Activated B cell treated with CpG ODN at 0.5 μM for 24 hours (primary cell): ENCODE measurements around the gene LRRC8C. TPM values are rescaled to one million over a fixed set of nuclear protein-coding genes. Genes with fewer than 3 reads are reported as not detected.
"Not testable (repeated sequence)": the region's sequence is repeated elsewhere in the genome, so short reads cannot be mapped to it uniquely, and the experiment has no call there.

ENCODE experiments used
- ATAC-seq: fragments of 200-7000 bp; cut with Tn5 transposase; one replicate; pipeline ENCODE4 v1.10.0; 2021; ENCODE audit warnings: low read depth, mild to moderate bottlenecking, moderate library complexity
- CTCF ChIA-PET: fragments of 350-600 bp; sonication (Branson Sonifier 250); formaldehyde crosslinking; loops from one replicate; lab custom pipeline; 2021; ENCODE audit warnings: antibody characterized with exemption; lab: Charles Lee
- POLR2A ChIA-PET: fragments of 350-600 bp; sonication (Branson Sonifier 250); formaldehyde crosslinking; loops from one replicate; lab custom pipeline; 2021; ENCODE audit warnings: antibody characterized with exemption; lab: Charles Lee
- DNase-seq: peaks from one replicate; pipeline ENCODE4 v3.0.0; 2022
- H3K27ac Mint-ChIP-seq: one replicate; pipeline ENCODE4 v1.8.0; 2020; ENCODE audit warnings: mixed read lengths
- H3K27me3 Mint-ChIP-seq: one replicate; pipeline ENCODE4 v1.8.0; 2021; ENCODE audit warnings: mixed read lengths
- H3K36me3 Mint-ChIP-seq: one replicate; pipeline ENCODE4 v1.8.0; 2021; ENCODE audit warnings: low read depth, mixed read lengths
- H3K4me1 Mint-ChIP-seq: one replicate; pipeline ENCODE4 v1.8.0; 2021; ENCODE audit warnings: mixed read lengths
- H3K4me3 Mint-ChIP-seq: one replicate; pipeline ENCODE4 v1.8.0; 2020; ENCODE audit warnings: mild to moderate bottlenecking, mixed read lengths
- H3K9me3 Mint-ChIP-seq: one replicate; pipeline ENCODE4 v1.8.0; 2020; ENCODE audit warnings: mixed read lengths
- intact Hi-C: fragments of 100-400 bp; cut with micrococcal nuclease; formaldehyde crosslinking; loops from one replicate; pipeline ENCODE4 v1.15.1; 2024
- total RNA-seq: library from RNA; stranded (reverse); gene quantifications from 2 replicates; pipeline ENCODE4 v1.2.3, GENCODE V29; 2022
- TF ChIP-seq, protein P1 (sequence below): fragments of 200-600 bp; IDR thresholded peaks from one replicate; pipeline ENCODE4 v1.8.0; 2022; ENCODE audit warnings: antibody characterized with exemption, mild to moderate bottlenecking

LRRC8C gene
- total RNA-seq, 1 donor from 2014 or later, result 8.4 TPM

DNA sequence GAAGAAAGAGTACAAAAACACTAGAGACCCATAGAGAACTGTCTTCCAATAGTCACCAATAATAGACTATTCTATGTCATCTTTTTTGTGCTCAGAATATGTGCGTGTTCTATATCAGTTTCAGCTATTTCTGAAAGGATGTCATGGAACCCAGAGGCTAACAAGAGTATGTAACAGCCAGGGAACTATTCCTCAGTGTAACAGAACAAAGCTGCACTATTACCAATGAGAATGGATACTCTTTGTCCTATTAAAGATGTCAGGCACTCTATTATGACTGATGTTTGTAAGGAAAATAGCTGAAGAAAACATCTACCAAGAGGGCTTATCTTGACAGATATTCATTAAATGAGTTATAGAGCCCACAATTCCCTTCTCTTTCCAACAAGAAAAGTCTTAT lies 8.6 kb upstream of the LRRC8C start:
- intact Hi-C loops, result no loop called here
- no peak overlapping the region for H3K4me3 Mint-ChIP-seq
- H3K36me3 Mint-ChIP-seq, result peaks cover 4% of the 10 kb centered on the region
- ChIA-PET POLR2A (no interaction called here), CTCF (interaction anchor here (0.7 to 3.3 kb wide), 2 partner anchors 71 to 138 kb away, joined by 3 to 13 read pairs; no protein-coding TSS in a partner anchor)
- H3K27ac Mint-ChIP-seq, result no peak overlapping the region
- TF ChIP-seq, protein P1, sequence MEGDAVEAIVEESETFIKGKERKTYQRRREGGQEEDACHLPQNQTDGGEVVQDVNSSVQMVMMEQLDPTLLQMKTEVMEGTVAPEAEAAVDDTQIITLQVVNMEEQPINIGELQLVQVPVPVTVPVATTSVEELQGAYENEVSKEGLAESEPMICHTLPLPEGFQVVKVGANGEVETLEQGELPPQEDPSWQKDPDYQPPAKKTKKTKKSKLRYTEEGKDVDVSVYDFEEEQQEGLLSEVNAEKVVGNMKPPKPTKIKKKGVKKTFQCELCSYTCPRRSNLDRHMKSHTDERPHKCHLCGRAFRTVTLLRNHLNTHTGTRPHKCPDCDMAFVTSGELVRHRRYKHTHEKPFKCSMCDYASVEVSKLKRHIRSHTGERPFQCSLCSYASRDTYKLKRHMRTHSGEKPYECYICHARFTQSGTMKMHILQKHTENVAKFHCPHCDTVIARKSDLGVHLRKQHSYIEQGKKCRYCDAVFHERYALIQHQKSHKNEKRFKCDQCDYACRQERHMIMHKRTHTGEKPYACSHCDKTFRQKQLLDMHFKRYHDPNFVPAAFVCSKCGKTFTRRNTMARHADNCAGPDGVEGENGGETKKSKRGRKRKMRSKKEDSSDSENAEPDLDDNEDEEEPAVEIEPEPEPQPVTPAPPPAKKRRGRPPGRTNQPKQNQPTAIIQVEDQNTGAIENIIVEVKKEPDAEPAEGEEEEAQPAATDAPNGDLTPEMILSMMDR, result no peak
- peaks cover 11% of the 10 kb centered on the region for H3K4me1 Mint-ChIP-seq
- no peaks in the 10 kb centered on the region for H3K27me3 Mint-ChIP-seq
- no peak for DNase-seq
- no peak for ATAC-seq
- no peaks in the 10 kb centered on the region for H3K9me3 Mint-ChIP-seq

DNA sequence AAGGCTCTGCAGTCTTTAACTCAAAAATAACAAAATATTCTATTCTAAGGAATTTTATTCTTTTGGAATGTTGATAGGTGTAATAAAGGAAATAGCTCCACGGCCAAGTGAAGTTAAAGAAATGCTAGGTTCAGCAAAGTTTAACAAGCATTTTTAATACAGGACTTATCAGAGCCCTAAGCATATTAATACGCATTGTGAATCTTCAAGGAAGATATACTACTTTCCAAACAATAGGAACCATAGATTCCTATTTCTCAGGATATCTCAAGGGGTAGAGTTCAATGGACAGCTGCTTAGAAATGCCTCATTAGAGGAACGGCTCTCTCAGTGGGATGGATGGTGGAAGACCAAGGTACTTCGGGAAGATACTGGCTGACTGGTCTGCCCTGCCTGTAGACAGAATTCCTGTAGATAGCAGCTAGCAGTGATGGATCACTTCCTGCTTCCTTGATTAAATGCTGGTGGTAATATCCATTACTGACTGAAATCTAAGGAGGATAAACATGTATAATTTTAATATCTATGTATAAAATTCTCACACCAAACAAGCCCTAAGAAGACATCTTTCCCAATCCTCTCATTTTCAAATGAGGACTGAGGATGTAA lies 8.1 kb upstream of the LRRC8C start:
- intact Hi-C loops, result no loop called here
- CTCF ChIA-PET, result interaction anchor here (3.3 kb wide), 1 partner anchor 138 kb away, joined by 13 read pairs; no protein-coding TSS in a partner anchor
- peaks cover 11% of the 10 kb centered on the region for H3K4me1 Mint-ChIP-seq

DNA sequence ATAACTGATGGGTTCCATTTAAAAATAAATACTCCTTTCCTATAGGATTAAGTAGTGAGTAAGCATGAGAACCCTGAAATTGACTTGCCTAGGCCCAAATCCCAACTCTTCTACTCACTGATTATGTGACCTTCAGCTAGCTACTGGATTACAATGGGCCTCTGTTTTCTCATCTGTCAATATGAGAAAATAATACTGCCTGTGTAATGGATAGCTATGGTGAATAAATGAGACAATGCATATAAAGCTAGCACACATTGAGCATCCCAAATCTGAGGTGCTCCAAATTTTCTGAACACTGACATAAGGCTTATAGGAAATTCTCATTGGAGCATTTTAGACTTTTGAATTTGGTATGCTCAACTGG lies 5.3 kb upstream of the LRRC8C start:
- DNase-seq (no peak), ATAC-seq (no peak)
- intact Hi-C loops, result loop anchor here (2.0 kb wide), 1 partner anchor 17 kb away; no protein-coding TSS in a partner anchor
- no peak overlapping the region for H3K4me3 Mint-ChIP-seq
- peaks cover 8% of the 10 kb centered on the region for H3K36me3 Mint-ChIP-seq
- H3K4me1 Mint-ChIP-seq, result peaks cover 26% of the 10 kb centered on the region
- H3K27ac Mint-ChIP-seq, result no peak overlapping the region
- ChIA-PET CTCF (interaction anchor here (2.0 to 11.5 kb wide), 2 partner anchors 13 to 137 kb away, joined by 6 to 193 read pairs; no protein-coding TSS in a partner anchor), POLR2A (interaction anchor here (0.7 to 1.2 kb wide), 2 partner anchors 138 to 194 kb away, joined by 3 read pairs; no protein-coding TSS in a partner anchor)
- H3K9me3 Mint-ChIP-seq, result no peaks in the 10 kb centered on the region
- H3K27me3 Mint-ChIP-seq, result no peaks in the 10 kb centered on the region
- TF ChIP-seq, protein P1, result no peak

More for the DNA sequence above, 8.1 kb upstream of the LRRC8C start:
- TF ChIP-seq, protein P1, result no peak
- no peak for ATAC-seq
- Mint-ChIP-seq H3K36me3 (peaks cover 4% of the 10 kb centered on the region), H3K9me3 (no peaks in the 10 kb centered on the region), H3K27me3 (no peaks in the 10 kb centered on the region), H3K4me3 (no peak overlapping the region), H3K27ac (no peak overlapping the region)
- no peak for DNase-seq
- POLR2A ChIA-PET, result no interaction called here

DNA sequence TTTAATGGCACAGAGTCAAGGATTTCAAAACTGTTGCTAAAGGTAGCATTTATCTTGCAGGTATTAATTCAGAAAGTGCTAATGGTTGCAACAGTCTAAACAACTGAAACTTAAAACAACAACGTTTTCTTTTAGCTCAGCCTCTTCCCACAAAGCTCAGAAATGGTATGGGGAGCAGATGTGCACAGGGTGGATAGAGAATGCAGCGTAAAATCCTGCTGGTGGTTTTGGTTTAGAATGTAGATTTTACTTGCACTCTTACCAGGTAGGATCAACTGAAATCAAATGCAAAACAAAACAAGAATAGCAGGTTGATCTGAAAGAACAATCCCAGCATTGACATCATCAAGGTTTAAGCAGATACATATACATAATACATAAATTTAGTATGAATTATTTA lies 3.8 kb upstream of the LRRC8C start:
- ATAC-seq, result no peak
- H3K27ac Mint-ChIP-seq, result no peak overlapping the region

DNA sequence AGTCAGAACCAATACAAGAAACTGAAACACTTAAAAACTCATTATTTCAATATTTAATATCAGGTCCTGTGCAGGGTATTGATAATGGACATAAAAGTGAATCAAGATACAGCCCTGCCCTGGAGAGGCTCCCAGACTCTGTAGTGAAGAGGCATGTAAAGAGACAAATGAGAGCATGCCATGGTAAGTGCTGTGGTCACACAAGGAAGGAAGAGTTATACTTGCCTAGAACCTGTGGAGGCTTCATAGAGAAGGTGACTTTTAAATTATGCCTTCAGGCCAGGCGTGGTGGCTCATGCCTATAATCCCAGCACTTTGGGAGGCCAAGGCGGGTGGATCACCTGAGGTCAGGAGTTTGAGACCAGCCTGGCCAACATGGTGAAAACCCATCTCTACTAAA lies 3.3 kb upstream of the LRRC8C start:
- H3K36me3 Mint-ChIP-seq, result peaks cover 10% of the 10 kb centered on the region
- CTCF ChIA-PET, result interaction anchor here (1.5 to 11.5 kb wide), 2 partner anchors 129 to 135 kb away, joined by 3 to 193 read pairs; no protein-coding TSS in a partner anchor
- H3K27ac Mint-ChIP-seq, H3K4me3 Mint-ChIP-seq, H3K27me3 Mint-ChIP-seq, ATAC-seq, DNase-seq, intact Hi-C loops, H3K9me3 Mint-ChIP-seq: not testable (repeated sequence)
- H3K4me1 Mint-ChIP-seq, result peaks cover 37% of the 10 kb centered on the region
- POLR2A ChIA-PET, result interaction anchor here (0.6 kb wide), 2 partner anchors 33 to 630 kb away, joined by 4 to 10 read pairs; no protein-coding TSS in a partner anchor

More for the DNA sequence above, 3.8 kb upstream of the LRRC8C start:
- DNase-seq, result no peak
- Mint-ChIP-seq H3K9me3 (no peaks in the 10 kb centered on the region), H3K4me1 (peaks cover 32% of the 10 kb centered on the region), H3K36me3 (peaks cover 10% of the 10 kb centered on the region), H3K4me3 (no peak overlapping the region), H3K27me3 (no peaks in the 10 kb centered on the region)
- intact Hi-C loops, result no loop called here
- ChIA-PET CTCF (interaction anchor here (1.5 to 11.5 kb wide), 2 partner anchors 12 to 135 kb away, joined by 5 to 193 read pairs; no protein-coding TSS in a partner anchor), POLR2A (no interaction called here)
- TF ChIP-seq, protein P1, result no peak
